Endodermal cell (in vitro differentiated cells): Measurements from ENCODE around the gene USP43. TPM values are rescaled to one million over a fixed set of nuclear protein-coding genes. Genes with fewer than 3 reads are reported as not detected.

Experiments used
- DNase-seq: peaks from one replicate; pipeline ENCODE4 v3.0.0-alpha.2; 2017
- H3K27ac ChIP-seq: 2 replicates; pipeline ENCODE4 v1.5.1; 2013; ENCODE audit warnings: mild to moderate bottlenecking, low read depth, low read length, moderate library complexity
- H3K27me3 ChIP-seq: 2 replicates; pipeline ENCODE4 v1.6.1; 2013; ENCODE audit warnings: mild to moderate bottlenecking, low read length, moderate library complexity; ENCODE audit not compliant: insufficient read depth, control insufficient read depth, poor library complexity, severe bottlenecking
- H3K36me3 ChIP-seq: 2 replicates; pipeline ENCODE4 v1.7.0; 2013; ENCODE audit warnings: mild to moderate bottlenecking, low read length, moderate library complexity; ENCODE audit not compliant: control insufficient read depth, insufficient read depth
- H3K4me1 ChIP-seq: one replicate; pipeline ENCODE4 v1.7.0; 2013; ENCODE audit warnings: low read length; ENCODE audit not compliant: control insufficient read depth, insufficient read depth
- H3K4me3 ChIP-seq: 2 replicates; pipeline ENCODE4 v1.5.1; 2013; ENCODE audit warnings: mild to moderate bottlenecking, low read length, moderate library complexity
- H3K9ac ChIP-seq: 2 replicates; pipeline ENCODE4 v1.6.1; 2013; ENCODE audit warnings: mild to moderate bottlenecking, low read length, moderate library complexity; ENCODE audit not compliant: poor library complexity, severe bottlenecking; ENCODE audit errors: extremely low read depth
- H3K9me3 ChIP-seq: 2 replicates; pipeline ENCODE4 v1.6.1; 2013; ENCODE audit warnings: mild to moderate bottlenecking, low read length, moderate library complexity; ENCODE audit not compliant: control insufficient read depth
- H3K27ac Mint-ChIP-seq: 2 replicates; pipeline ENCODE4 v1.8.0; 2020; ENCODE audit warnings: mixed read lengths
- H3K27me3 Mint-ChIP-seq: 2 replicates; pipeline ENCODE4 v1.8.0; 2021; ENCODE audit warnings: mild to moderate bottlenecking, mixed read lengths; ENCODE audit not compliant: insufficient read depth
- H3K36me3 Mint-ChIP-seq: 2 replicates; pipeline ENCODE4 v1.8.0; 2020; ENCODE audit warnings: low read depth, mixed read lengths
- H3K4me1 Mint-ChIP-seq: 2 replicates; pipeline ENCODE4 v1.8.0; 2020; ENCODE audit warnings: mixed read lengths
- H3K4me3 Mint-ChIP-seq: 2 replicates; pipeline ENCODE4 v1.8.0; 2020; ENCODE audit warnings: mild to moderate bottlenecking, moderate library complexity, mixed read lengths
- H3K9me3 Mint-ChIP-seq: 2 replicates; pipeline ENCODE4 v1.8.0; 2020; ENCODE audit warnings: mild to moderate bottlenecking, mixed read lengths
- WGBS, 2 experiments: methylation state at CpG; one replicate each; pipeline versions ENCODE4 v1.1.5 to v1.1.7; 2013; ENCODE audit warnings: missing lambda C conversion rate in 2 of 2, mixed read lengths in 1 of 2; ENCODE audit not compliant: insufficient coverage in 1 of 2, insufficient read length in 1 of 2; 5-methylcytosine and 5-hydroxymethylcytosine counted together
- total RNA-seq, 2 donors: library from RNA; stranded (reverse); fragmentation: NEBNext Ultra II Directional in 1 of 2; extraction: Animal tissue kit (Norgen Biotek cat#: 25700) in 1 of 2; gene quantifications; 2 replicates in 1 of 2; 3 replicates in 1 of 2; pipeline ENCODE4 v1.2.1, GENCODE V29; 2021
- TF ChIP-seq, protein P1 (sequence below): fragments of 200-600 bp; sonication (generic); conservative IDR thresholded peaks from 2 replicates; pipeline ENCODE4 v1.5.0; 2021; ENCODE audit warnings: antibody characterized with exemption, mild to moderate bottlenecking

Gene USP43
- total RNA-seq, 2 donors from 2014 or later, result 8.6 to 12.6 TPM

DNA sequence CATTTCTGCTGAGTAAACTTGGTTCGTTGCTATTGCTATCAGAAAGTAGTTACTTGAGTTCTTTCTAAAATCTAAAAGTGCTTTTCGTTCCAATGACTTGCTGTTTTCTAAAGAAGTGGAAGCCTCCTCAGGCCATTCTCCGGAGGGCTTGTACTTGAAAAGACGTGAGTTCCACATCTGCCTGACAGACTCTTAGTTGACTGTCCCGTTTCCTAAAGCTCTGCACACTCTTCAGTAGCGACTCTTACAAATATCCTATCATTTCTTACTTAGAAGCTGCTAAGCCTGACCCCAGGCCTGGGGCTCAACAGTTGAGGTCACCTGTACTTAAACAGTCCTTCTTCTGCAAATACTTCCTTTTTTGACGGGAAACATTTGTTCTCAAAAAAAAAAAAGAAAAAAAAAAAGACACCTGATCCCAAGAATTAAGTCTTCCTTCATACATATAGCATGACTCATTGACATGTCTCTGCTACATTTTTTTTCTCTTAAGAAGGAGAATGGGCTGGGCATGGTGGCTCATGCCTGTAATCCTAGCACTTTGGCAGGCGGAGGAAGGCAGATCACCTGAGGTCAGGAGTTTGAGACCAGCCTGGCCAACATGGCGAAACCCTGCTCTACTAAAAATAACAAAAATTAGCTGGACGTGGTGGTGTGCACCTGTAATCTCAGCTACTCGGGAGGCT is 84.6 kb downstream of the USP43 start:
- Histone ChIP-seq H3K36me3 (peaks cover 7% of the 10 kb centered on the region), H3K4me3 (no peak overlapping the region), H3K9me3 (peaks cover 21% of the 10 kb centered on the region), H3K27me3 (no peaks in the 10 kb centered on the region), H3K9ac (no peak overlapping the region), H3K4me1 (no peaks in the 10 kb centered on the region), H3K27ac (no peak overlapping the region)
- H3K4me3 Mint-ChIP-seq, result no peak overlapping the region
- H3K36me3 Mint-ChIP-seq, result peaks cover 22% of the 10 kb centered on the region
- no peaks in the 10 kb centered on the region for H3K27me3 Mint-ChIP-seq
- DNase-seq, result no peak
- TF ChIP-seq, protein P1, sequence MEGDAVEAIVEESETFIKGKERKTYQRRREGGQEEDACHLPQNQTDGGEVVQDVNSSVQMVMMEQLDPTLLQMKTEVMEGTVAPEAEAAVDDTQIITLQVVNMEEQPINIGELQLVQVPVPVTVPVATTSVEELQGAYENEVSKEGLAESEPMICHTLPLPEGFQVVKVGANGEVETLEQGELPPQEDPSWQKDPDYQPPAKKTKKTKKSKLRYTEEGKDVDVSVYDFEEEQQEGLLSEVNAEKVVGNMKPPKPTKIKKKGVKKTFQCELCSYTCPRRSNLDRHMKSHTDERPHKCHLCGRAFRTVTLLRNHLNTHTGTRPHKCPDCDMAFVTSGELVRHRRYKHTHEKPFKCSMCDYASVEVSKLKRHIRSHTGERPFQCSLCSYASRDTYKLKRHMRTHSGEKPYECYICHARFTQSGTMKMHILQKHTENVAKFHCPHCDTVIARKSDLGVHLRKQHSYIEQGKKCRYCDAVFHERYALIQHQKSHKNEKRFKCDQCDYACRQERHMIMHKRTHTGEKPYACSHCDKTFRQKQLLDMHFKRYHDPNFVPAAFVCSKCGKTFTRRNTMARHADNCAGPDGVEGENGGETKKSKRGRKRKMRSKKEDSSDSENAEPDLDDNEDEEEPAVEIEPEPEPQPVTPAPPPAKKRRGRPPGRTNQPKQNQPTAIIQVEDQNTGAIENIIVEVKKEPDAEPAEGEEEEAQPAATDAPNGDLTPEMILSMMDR, result no peak
- peak overlapping the region; percentile 30 for H3K27ac Mint-ChIP-seq
- H3K4me1 Mint-ChIP-seq, result no peaks in the 10 kb centered on the region
- WGBS, 2 experiments, result 88 to 91% methylated on average over 10 to 11 of the region's 11 CpGs
- peaks cover 29% of the 10 kb centered on the region for H3K9me3 Mint-ChIP-seq

GRCh38 chr17:9750524-9750923 is 105.2 kb downstream of the USP43 start:
- no peak overlapping the region for H3K9ac ChIP-seq
- Mint-ChIP-seq H3K36me3 (no peaks in the 10 kb centered on the region), H3K4me1 (no peaks in the 10 kb centered on the region), H3K9me3 (no peaks in the 10 kb centered on the region), H3K4me3 (no peak overlapping the region), H3K27me3 (peaks cover 7% of the 10 kb centered on the region), H3K27ac (no peak overlapping the region)
- H3K9me3 ChIP-seq, result no peaks in the 10 kb centered on the region
- H3K4me3 ChIP-seq, result no peak overlapping the region
- H3K27me3 ChIP-seq, result no peaks in the 10 kb centered on the region
- H3K36me3 ChIP-seq, result no peaks in the 10 kb centered on the region
- TF ChIP-seq, protein P1, result no peak
- no peak overlapping the region for H3K27ac ChIP-seq
- no peaks in the 10 kb centered on the region for H3K4me1 ChIP-seq
- DNase-seq, result no peak
- 89 to 91% methylated on average over 9 of the region's 9 CpGs for WGBS, 2 experiments

GRCh38 chr17:9755083-9755482 is 109.8 kb downstream of the USP43 start:
- Mint-ChIP-seq H3K4me3 (no peak overlapping the region), H3K4me1 (no peaks in the 10 kb centered on the region), H3K27me3 (peaks cover 7% of the 10 kb centered on the region), H3K9me3 (peaks cover 1% of the 10 kb centered on the region), H3K27ac (no peak overlapping the region), H3K36me3 (no peaks in the 10 kb centered on the region)
- H3K4me3 ChIP-seq, result no peak overlapping the region
- WGBS, 2 experiments, result 87 to 90% methylated on average over 3 of the region's 3 CpGs
- no peak overlapping the region for H3K27ac ChIP-seq
- H3K36me3 ChIP-seq, result no peaks in the 10 kb centered on the region
- no peaks in the 10 kb centered on the region for H3K9me3 ChIP-seq
- TF ChIP-seq, protein P1, result peak; percentile 24
- H3K4me1 ChIP-seq, result no peaks in the 10 kb centered on the region
- H3K27me3 ChIP-seq, result no peaks in the 10 kb centered on the region
- no peak overlapping the region for H3K9ac ChIP-seq
- no peak for DNase-seq
